GM23338 (cell line): ENCODE data around the gene MEGF10. TPM values are rescaled to one million over a fixed set of nuclear protein-coding genes. Genes with fewer than 3 reads are reported as not detected.

Experiments used
- ATAC-seq: fragments of 200-7000 bp; cut with Tn5 transposase; 3 replicates; pipeline ENCODE4 v1.9.1; 2020
- DNase-seq: peaks from one replicate; pipeline ENCODE4 v3.0.0-alpha.2; 2015; ENCODE audit warnings: low spot score
- H2AFZ ChIP-seq: fragments of 200-600 bp; sonication (generic); 2 replicates; pipeline ENCODE4 v1.8.0; 2016; ENCODE audit warnings: antibody characterized with exemption, mild to moderate bottlenecking, moderate library complexity
- H3F3A ChIP-seq: fragments of 200-600 bp; sonication (generic); replicated peaks from 2 replicates; pipeline ENCODE4 v1.8.0; 2017; ENCODE audit warnings: antibody characterized with exemption, mixed run types, low read depth
- H3K27ac ChIP-seq: fragments of 200-600 bp; sonication (generic); 2 replicates; pipeline ENCODE4 v1.6.1; 2016; ENCODE audit warnings: low read depth
- H3K27me3 ChIP-seq: fragments of 200-600 bp; sonication (generic); 2 replicates; pipeline ENCODE4 v1.8.0; 2016; ENCODE audit warnings: mild to moderate bottlenecking, mixed run types, moderate library complexity; ENCODE audit not compliant: insufficient read depth
- H3K36me3 ChIP-seq: fragments of 200-600 bp; sonication (generic); 2 replicates; pipeline ENCODE4 v1.8.0; 2016; ENCODE audit warnings: mild to moderate bottlenecking; ENCODE audit not compliant: insufficient read depth
- H3K4me1 ChIP-seq: fragments of 200-600 bp; sonication (generic); 2 replicates; pipeline ENCODE4 v1.8.0; 2016; ENCODE audit warnings: mild to moderate bottlenecking, moderate library complexity; ENCODE audit not compliant: insufficient read depth
- H3K4me2 ChIP-seq: fragments of 200-600 bp; sonication (generic); 2 replicates; pipeline ENCODE4 v1.7.1; 2017; ENCODE audit warnings: mixed run types
- H3K4me3 ChIP-seq: fragments of 200-600 bp; sonication (generic); 2 replicates; pipeline ENCODE4 v1.6.1; 2016; ENCODE audit warnings: mixed run types
- H3K79me2 ChIP-seq: fragments of 200-600 bp; sonication (generic); replicated peaks from 2 replicates; pipeline ENCODE4 v1.8.0; 2017; ENCODE audit warnings: mild to moderate bottlenecking; ENCODE audit not compliant: insufficient read depth
- H3K9me2 ChIP-seq: fragments of 200-600 bp; sonication (generic); 2 replicates; pipeline ENCODE4 v1.8.0; 2017; ENCODE audit not compliant: insufficient read depth
- H4K20me1 ChIP-seq: fragments of 200-600 bp; sonication (generic); replicated peaks from 2 replicates; pipeline ENCODE4 v1.8.0; 2017; ENCODE audit warnings: mild to moderate bottlenecking; ENCODE audit not compliant: insufficient read depth
- H3K27ac Mint-ChIP-seq: 2 replicates; pipeline ENCODE4 v1.8.0; 2020; ENCODE audit warnings: inconsistent platforms, mild to moderate bottlenecking, moderate library complexity, mixed read lengths
- H3K27me3 Mint-ChIP-seq: 3 replicates; pipeline ENCODE4 v1.8.0; 2022; ENCODE audit warnings: low read depth, mild to moderate bottlenecking, moderate library complexity, mixed read lengths, inconsistent platforms; ENCODE audit not compliant: insufficient read depth, poor library complexity
- H3K36me3 Mint-ChIP-seq: 3 replicates; pipeline ENCODE4 v1.8.0; 2021; ENCODE audit warnings: low read depth, mild to moderate bottlenecking, inconsistent platforms, moderate library complexity, mixed read lengths
- H3K4me1 Mint-ChIP-seq: 3 replicates; pipeline ENCODE4 v1.8.0; 2020; ENCODE audit warnings: mild to moderate bottlenecking, inconsistent platforms, mixed read lengths
- H3K4me3 Mint-ChIP-seq: 3 replicates; pipeline ENCODE4 v1.8.0; 2021; ENCODE audit warnings: moderate library complexity, mild to moderate bottlenecking, inconsistent platforms, mixed read lengths
- H3K9me3 Mint-ChIP-seq: 3 replicates; pipeline ENCODE4 v1.8.0; 2020; ENCODE audit warnings: moderate library complexity, mild to moderate bottlenecking, inconsistent platforms, mixed read lengths
- CREB1 ChIP-seq: fragments of 250-450 bp; sonication (Bioruptor Pico); IDR thresholded peaks from 2 replicates; pipeline ENCODE4 v1.5.0; 2020; ENCODE audit warnings: low read depth, mild to moderate bottlenecking, moderate library complexity
- CTCF ChIP-seq, 2 experiments: fragments of 200-600 bp in 1 of 2; sonication (generic) in 1 of 2; conservative IDR thresholded peaks; 2 replicates each; pipeline versions ENCODE4 v1.5.1 to v1.6.1; 2016 to 2017; ENCODE audit warnings: antibody characterized with exemption in 2 of 2, low read depth in 2 of 2, mild to moderate bottlenecking in 2 of 2, moderate library complexity in 1 of 2
- ETS1 ChIP-seq: IDR thresholded peaks from 2 replicates; pipeline ENCODE4 v1.6.1; 2016; ENCODE audit warnings: antibody characterized with exemption
- EZH2phosphoT487 ChIP-seq: fragments of 200-600 bp; sonication (generic); IDR thresholded peaks from one replicate; pipeline ENCODE4 v1.8.1; 2018; ENCODE audit warnings: antibody characterized with exemption; ENCODE audit not compliant: unreplicated experiment
- NANOG ChIP-seq: IDR thresholded peaks from 2 replicates; pipeline ENCODE4 v1.6.1; 2016; ENCODE audit warnings: antibody characterized with exemption, borderline replicate concordance
- REST ChIP-seq: IDR thresholded peaks from one replicate; pipeline ENCODE4 v1.6.1; 2018; ENCODE audit warnings: antibody characterized with exemption; ENCODE audit not compliant: unreplicated experiment
- STAT1 ChIP-seq: IDR thresholded peaks from one replicate; pipeline ENCODE4 v1.6.1; 2016; ENCODE audit warnings: antibody characterized with exemption; ENCODE audit not compliant: unreplicated experiment
- ZNF114 ChIP-seq: fragments of 250-450 bp; sonication (Bioruptor Pico); IDR thresholded peaks from 2 replicates; pipeline ENCODE4 v1.5.0; 2020; ENCODE audit warnings: mild to moderate bottlenecking, moderate library complexity
- ZNF331 ChIP-seq: fragments of 250-450 bp; sonication (Bioruptor Pico); IDR thresholded peaks from 2 replicates; pipeline ENCODE4 v1.5.0; 2020; ENCODE audit warnings: low read depth, mild to moderate bottlenecking, moderate library complexity
- polyA plus RNA-seq: library from polyadenylated mRNA; unstranded; fragments of >200 nt; fragmentation: Nextera tagmentation; extraction: Ambion mirVana; gene quantifications from 2 replicates; pipeline ENCODE4 v1.2.1, GENCODE V29; 2016
- total RNA-seq: library from RNA; depleted of rRNA; stranded (reverse); fragments of >200 nt; shearing (Covaris generic); gene quantifications from 2 replicates; pipeline ENCODE4 v1.2.3, GENCODE V29; 2014

The MEGF10 gene
- total and polyA plus RNA-seq, 2 experiments from 2014 or later = 4.5 to 28.3 TPM

- TF ChIP-seq CREB1 (CRISPR knock-in tag) (no peak), ZNF114 (CRISPR knock-in tag) (no peak), REST (no peak), EZH2phosphoT487 (no peak), STAT1 (no peak), CTCF (conservative IDR thresholded peaks at IDR 0.05; ENCODE audit: low read depth in 2 of 2) (no peak), ETS1 (no peak), ZNF331 (CRISPR knock-in tag) (no peak), NANOG (no peak)
Measured at GRCh38 chr5:127353796-127354195, 63.2 kb downstream of the MEGF10 start (continued).

- no peak overlapping the region for H3K4me3 ChIP-seq
- TF ChIP-seq CTCF (conservative IDR thresholded peaks at IDR 0.05; ENCODE audit: low read depth in 2 of 2) (no peak), NANOG (no peak)
- H4K20me1 ChIP-seq = no peaks in the 10 kb centered on the region
- DNase-seq (no peak), ATAC-seq (no peak)
- no peaks in the 10 kb centered on the region for H3K27me3 ChIP-seq
- H3K4me1 Mint-ChIP-seq = peaks cover 26% of the 10 kb centered on the region
- no peaks in the 10 kb centered on the region for H3F3A ChIP-seq
- no peaks in the 10 kb centered on the region for H3K36me3 Mint-ChIP-seq
- H2AFZ ChIP-seq = no peak overlapping the region
- no peaks in the 10 kb centered on the region for H3K9me2 ChIP-seq
- H3K79me2 ChIP-seq = no peaks in the 10 kb centered on the region
- peaks cover 12% of the 10 kb centered on the region for H3K4me1 ChIP-seq
- no peak overlapping the region for H3K4me3 Mint-ChIP-seq
- no peaks in the 10 kb centered on the region for H3K9me3 Mint-ChIP-seq
- H3K27me3 Mint-ChIP-seq = peaks cover 4% of the 10 kb centered on the region
- no peak overlapping the region for H3K27ac ChIP-seq
- H3K4me2 ChIP-seq = no peak overlapping the region
- no peak overlapping the region for H3K27ac Mint-ChIP-seq
- no peaks in the 10 kb centered on the region for H3K36me3 ChIP-seq
Measured at GRCh38 chr5:127355337-127355736, 64.7 kb downstream of the MEGF10 start.
